ENCODE measurements around the gene GALNT6. TPM values are rescaled to one million over a fixed set of nuclear protein-coding genes. Genes with fewer than 3 reads are reported as not detected.

Gene GALNT6, protein sequence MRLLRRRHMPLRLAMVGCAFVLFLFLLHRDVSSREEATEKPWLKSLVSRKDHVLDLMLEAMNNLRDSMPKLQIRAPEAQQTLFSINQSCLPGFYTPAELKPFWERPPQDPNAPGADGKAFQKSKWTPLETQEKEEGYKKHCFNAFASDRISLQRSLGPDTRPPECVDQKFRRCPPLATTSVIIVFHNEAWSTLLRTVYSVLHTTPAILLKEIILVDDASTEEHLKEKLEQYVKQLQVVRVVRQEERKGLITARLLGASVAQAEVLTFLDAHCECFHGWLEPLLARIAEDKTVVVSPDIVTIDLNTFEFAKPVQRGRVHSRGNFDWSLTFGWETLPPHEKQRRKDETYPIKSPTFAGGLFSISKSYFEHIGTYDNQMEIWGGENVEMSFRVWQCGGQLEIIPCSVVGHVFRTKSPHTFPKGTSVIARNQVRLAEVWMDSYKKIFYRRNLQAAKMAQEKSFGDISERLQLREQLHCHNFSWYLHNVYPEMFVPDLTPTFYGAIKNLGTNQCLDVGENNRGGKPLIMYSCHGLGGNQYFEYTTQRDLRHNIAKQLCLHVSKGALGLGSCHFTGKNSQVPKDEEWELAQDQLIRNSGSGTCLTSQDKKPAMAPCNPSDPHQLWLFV
- total RNA-seq (2021; fragmentation: NEBNext Ultra II Directional; extraction: Animal tissue kit (Norgen Biotek cat#: 25700)): 10 to 100 TPM; 68.2 to 93.9 (median 71.7) TPM
- long read RNA-seq, full-length matches to known transcripts: 4 of 79 reads
- long read RNA-seq, partial matches to known transcripts: 10 of 79 reads
- long read RNA-seq, other reads (novel, unspliced or antisense): 65 of 79 reads

DNA sequence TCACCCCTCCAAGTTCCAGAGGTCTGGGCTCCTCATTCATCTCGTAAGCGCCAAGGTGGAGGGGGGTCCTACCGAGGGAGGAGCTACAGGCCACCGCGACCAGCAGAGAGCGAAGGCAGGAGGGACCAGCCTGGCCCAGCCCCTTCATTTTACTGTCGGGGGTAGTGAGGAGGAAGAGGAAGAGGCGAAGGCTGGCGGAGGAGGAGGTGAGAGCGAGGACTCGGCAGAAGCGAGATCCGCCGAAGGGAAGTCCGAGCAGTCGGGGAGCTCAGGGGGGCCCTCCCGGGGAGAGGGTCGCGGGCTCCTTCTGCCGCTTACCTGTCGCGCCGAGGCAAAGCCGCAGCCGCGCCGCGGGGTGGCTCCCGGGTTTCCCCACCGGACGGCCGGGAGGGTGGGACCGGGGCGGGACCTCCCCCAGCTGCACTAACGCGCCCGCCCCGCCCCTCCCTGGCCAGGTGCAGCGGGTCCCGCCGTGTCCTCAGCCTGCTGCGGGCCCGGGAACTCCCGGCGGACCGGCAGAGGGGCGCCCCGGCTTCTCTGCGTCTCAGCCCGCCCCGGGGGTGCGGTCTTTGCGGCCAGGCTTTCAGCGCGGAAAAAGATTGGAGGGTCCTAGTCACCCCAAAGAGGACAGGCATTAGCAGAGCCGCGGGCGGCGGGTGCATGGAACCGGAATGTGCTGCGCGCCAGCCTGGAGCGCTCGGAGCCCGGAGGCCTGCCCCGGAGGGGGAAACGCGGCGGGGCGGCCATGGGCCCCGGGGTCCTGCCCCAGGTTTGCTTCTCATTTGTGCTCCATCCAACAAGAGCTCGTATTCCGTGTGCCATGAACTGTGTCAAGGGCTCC is at the start of gene GALNT6:
TSS of gene GALNT6 (minus strand) at position 124 of the 841 bp plus-strand sequence. CDS start 11,625 bp downstream, outside the sequence.
- peak within 1 kb of the TSS; percentile 99 for H3K27ac Mint-ChIP-seq
- H3K36me3 Mint-ChIP-seq (ENCODE audit: low read depth): peaks cover 4% of the 10 kb centered on the region; the same call in 1 of the 2 replicates
- TF ChIP-seq, protein P1, sequence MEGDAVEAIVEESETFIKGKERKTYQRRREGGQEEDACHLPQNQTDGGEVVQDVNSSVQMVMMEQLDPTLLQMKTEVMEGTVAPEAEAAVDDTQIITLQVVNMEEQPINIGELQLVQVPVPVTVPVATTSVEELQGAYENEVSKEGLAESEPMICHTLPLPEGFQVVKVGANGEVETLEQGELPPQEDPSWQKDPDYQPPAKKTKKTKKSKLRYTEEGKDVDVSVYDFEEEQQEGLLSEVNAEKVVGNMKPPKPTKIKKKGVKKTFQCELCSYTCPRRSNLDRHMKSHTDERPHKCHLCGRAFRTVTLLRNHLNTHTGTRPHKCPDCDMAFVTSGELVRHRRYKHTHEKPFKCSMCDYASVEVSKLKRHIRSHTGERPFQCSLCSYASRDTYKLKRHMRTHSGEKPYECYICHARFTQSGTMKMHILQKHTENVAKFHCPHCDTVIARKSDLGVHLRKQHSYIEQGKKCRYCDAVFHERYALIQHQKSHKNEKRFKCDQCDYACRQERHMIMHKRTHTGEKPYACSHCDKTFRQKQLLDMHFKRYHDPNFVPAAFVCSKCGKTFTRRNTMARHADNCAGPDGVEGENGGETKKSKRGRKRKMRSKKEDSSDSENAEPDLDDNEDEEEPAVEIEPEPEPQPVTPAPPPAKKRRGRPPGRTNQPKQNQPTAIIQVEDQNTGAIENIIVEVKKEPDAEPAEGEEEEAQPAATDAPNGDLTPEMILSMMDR (IDR thresholded peaks at IDR 0.05): no peak
- H3K4me3 Mint-ChIP-seq: peak within 1 kb of the TSS; percentile 92
- H3K27me3 Mint-ChIP-seq (ENCODE audit: insufficient read depth): no peaks in the 10 kb centered on the region; the same call in 1 of the 2 replicates
- H3K4me1 Mint-ChIP-seq (ENCODE audit: low read depth): peaks cover 84% of the 10 kb centered on the region
- no peaks in the 10 kb centered on the region for H3K9me3 Mint-ChIP-seq
- DNase-seq: no peak

DNA sequence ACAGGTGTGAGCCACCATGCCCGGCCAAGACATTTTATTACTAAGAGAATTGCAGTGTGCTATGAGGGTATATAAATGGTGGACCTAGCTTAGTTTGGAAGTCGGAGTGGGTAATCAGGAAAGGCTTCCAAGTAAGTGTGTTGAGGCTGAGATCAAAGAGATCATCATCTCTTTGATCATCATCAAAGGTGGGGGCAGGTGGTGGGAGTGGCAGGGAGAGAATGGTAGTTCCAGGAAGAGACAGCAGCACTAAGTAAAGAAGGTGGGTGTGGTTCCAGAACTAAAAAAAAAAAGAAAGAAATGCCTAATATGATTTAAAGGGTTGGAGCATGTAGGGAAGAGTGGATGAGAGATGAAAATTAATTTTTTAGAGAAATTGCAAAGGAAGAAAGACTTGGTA is 48.1 kb upstream of the GALNT6 start:
- TF ChIP-seq, protein P1 (IDR thresholded peaks at IDR 0.05): no peak
- H3K4me3 Mint-ChIP-seq: no peak overlapping the region

DNA sequence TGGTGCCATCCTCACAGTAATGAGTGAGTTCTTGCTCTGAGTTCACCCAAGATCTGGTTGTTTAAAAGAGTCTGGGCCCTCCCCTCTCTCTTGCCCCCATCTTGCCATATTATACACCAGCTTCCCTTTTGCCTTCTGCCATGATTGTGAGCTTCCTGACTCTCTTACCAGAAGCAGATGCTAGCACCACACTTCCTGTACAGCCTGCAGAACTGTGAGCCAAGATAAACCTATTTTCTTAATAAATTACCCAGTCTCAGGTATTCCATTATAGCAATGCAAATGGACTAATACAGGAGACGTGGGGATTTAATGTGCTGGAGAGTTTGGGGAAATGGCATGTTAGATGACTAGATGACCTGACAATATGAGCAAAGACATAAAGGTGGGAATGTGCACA is 46.2 kb upstream of the GALNT6 start:
- no peaks in the 10 kb centered on the region for H3K9me3 Mint-ChIP-seq
- DNase-seq: no peak

More for the DNA sequence above, 48.1 kb upstream of the GALNT6 start:
- Mint-ChIP-seq H3K9me3 (no peaks in the 10 kb centered on the region), H3K4me1 (ENCODE audit: low read depth) (peaks cover 19% of the 10 kb centered on the region), H3K27me3 (ENCODE audit: insufficient read depth) (peaks cover 1% of the 10 kb centered on the region; the same call in 1 of the 2 replicates), H3K36me3 (ENCODE audit: low read depth) (no peaks in the 10 kb centered on the region), H3K27ac (no peak overlapping the region)
- DNase-seq: no peak

DNA sequence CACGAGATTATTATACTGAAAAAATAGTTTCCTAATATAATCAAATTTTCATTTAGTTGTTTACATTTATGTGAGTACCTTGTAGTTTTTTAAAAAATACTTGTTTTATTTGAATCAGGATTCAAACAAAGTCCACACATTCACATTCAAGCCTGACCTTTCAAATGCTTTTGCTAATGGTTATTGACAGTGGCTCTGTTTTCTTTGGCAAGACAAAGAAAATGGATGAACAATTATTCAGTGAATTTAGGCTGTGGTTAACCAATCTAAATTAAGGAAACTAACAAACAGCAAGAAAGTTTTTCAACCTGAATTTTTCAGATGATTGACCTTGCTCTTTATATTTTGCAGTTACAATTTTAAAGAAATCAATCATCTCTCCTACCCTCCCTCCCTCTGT is 43.1 kb upstream of the GALNT6 start:
- peaks cover 1% of the 10 kb centered on the region; the same call in 1 of the 2 replicates for H3K27me3 Mint-ChIP-seq (ENCODE audit: insufficient read depth)
- no peak overlapping the region for H3K4me3 Mint-ChIP-seq
- H3K27ac Mint-ChIP-seq: no peak overlapping the region
- no peaks in the 10 kb centered on the region for H3K9me3 Mint-ChIP-seq
- no peaks in the 10 kb centered on the region for H3K36me3 Mint-ChIP-seq (ENCODE audit: low read depth)
- H3K4me1 Mint-ChIP-seq (ENCODE audit: low read depth): peaks cover 7% of the 10 kb centered on the region; the same call in 1 of the 2 replicates
- TF ChIP-seq, protein P1 (IDR thresholded peaks at IDR 0.05): no peak
- DNase-seq: no peak

More for the DNA sequence above, 46.2 kb upstream of the GALNT6 start:
- H3K27ac Mint-ChIP-seq: no peak overlapping the region
- TF ChIP-seq, protein P1 (IDR thresholded peaks at IDR 0.05): no peak
- H3K4me1 Mint-ChIP-seq (ENCODE audit: low read depth): peaks cover 21% of the 10 kb centered on the region
- peaks cover 1% of the 10 kb centered on the region; the same call in 1 of the 2 replicates for H3K27me3 Mint-ChIP-seq (ENCODE audit: insufficient read depth)
- no peaks in the 10 kb centered on the region for H3K36me3 Mint-ChIP-seq (ENCODE audit: low read depth)
- no peak overlapping the region for H3K4me3 Mint-ChIP-seq

DNA sequence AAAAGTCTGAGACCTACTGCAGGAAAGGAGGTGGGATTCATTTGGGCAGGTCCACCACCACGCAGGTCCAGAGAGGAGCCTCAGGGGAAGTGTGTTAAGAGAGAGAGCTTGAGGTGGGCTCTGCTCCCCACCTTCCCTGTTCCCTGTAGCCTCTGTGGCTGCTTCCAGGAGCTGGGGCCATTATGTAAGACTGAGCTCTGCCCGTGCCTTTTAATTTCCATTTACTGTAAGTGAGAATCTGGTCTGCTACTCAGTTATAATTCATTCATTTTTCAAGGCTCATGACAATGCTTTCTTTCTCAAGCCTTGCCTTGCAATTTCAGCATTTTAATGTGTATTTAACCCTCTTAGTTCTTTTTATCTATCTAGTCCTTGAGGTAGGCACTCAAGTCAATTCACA is 41.7 kb upstream of the GALNT6 start:
- Mint-ChIP-seq H3K27ac (no peak overlapping the region), H3K36me3 (ENCODE audit: low read depth) (no peaks in the 10 kb centered on the region), H3K4me1 (ENCODE audit: low read depth) (peaks cover 7% of the 10 kb centered on the region; the same call in 1 of the 2 replicates), H3K4me3 (no peak overlapping the region), H3K9me3 (no peaks in the 10 kb centered on the region), H3K27me3 (ENCODE audit: insufficient read depth) (peaks cover 1% of the 10 kb centered on the region; the same call in 1 of the 2 replicates)
- DNase-seq: no peak
- TF ChIP-seq, protein P1 (IDR thresholded peaks at IDR 0.05): no peak
